NB4 (cell line): ENCODE data around the gene SLC2A4RG.

ENCODE experiments used
- DNase-seq: peaks from one replicate; pipeline ENCODE4 v3.0.0; 2010; ENCODE audit warnings: low read depth
- H3K4me3 ChIP-seq: one replicate; pipeline ENCODE4 v1.5.1; 2011; ENCODE audit warnings: mild to moderate bottlenecking, low read depth, low read length, moderate library complexity
- MYC ChIP-seq: IDR thresholded peaks from 2 replicates; pipeline ENCODE4 v1.6.1; 2011; ENCODE audit warnings: low read depth, low read length
- POLR2A ChIP-seq: IDR thresholded peaks from 2 replicates; pipeline ENCODE4 v1.6.1; 2011; ENCODE audit warnings: mild to moderate bottlenecking; ENCODE audit not compliant: insufficient read length; ENCODE audit errors: extremely low read depth
- TF ChIP-seq, protein P1 (sequence below): IDR thresholded peaks from one replicate; pipeline ENCODE4 v1.5.1; 2012; ENCODE audit warnings: low read depth, low read length
- TF ChIP-seq, protein P2 (sequence below): IDR thresholded peaks from 2 replicates; pipeline ENCODE4 v1.6.1; 2011; ENCODE audit warnings: low read depth, low read length

Gene SLC2A4RG

DNA sequence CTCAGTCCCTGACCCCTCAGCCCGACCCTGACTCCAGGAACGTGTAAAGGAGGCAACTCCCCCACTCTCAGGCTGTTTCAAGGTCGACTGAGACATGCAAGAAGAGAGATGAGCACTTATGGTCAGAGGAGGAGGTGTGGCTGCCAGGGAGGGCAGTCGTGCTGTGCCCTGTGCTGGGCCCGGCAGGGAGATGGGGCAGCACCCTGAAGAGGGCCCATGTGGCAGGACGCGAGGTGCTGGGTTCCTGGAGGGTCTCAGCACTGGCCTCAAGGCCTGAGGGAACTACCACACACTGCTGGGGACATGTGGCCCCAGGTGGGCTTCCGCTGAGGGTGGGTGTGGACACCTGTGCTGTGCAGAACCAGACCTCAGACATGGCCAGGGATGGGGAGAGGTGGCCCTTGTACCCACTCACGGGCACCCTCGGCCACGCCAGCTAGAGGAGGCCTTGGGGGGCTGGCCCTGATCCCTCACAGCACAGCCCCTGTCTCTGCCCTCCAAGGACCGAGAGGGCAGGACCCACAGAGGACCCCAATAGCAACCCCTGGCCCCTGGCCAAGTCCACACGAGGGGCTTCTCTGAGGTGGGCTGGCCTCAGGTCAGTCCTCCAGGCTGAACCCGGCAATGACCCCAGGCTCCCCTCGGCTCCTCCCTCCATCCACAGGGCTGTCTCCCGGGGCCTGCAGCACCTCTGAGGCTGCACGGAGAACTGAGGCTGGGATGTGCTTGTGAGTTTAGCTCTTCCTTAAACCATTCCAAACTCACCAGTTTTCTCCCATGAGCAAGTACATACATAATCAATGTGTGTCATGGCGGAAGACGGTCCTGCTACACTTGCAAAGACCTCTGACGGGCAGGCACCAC lies 8.7 kb downstream of the SLC2A4RG start:
- TF ChIP-seq MYC (no peak), POLR2A (no peak)
- TF ChIP-seq, protein P1, sequence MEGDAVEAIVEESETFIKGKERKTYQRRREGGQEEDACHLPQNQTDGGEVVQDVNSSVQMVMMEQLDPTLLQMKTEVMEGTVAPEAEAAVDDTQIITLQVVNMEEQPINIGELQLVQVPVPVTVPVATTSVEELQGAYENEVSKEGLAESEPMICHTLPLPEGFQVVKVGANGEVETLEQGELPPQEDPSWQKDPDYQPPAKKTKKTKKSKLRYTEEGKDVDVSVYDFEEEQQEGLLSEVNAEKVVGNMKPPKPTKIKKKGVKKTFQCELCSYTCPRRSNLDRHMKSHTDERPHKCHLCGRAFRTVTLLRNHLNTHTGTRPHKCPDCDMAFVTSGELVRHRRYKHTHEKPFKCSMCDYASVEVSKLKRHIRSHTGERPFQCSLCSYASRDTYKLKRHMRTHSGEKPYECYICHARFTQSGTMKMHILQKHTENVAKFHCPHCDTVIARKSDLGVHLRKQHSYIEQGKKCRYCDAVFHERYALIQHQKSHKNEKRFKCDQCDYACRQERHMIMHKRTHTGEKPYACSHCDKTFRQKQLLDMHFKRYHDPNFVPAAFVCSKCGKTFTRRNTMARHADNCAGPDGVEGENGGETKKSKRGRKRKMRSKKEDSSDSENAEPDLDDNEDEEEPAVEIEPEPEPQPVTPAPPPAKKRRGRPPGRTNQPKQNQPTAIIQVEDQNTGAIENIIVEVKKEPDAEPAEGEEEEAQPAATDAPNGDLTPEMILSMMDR, result no peak
- TF ChIP-seq, protein P2, sequence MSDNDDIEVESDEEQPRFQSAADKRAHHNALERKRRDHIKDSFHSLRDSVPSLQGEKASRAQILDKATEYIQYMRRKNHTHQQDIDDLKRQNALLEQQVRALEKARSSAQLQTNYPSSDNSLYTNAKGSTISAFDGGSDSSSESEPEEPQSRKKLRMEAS, result no peak
- DNase-seq, result peak; percentile 2
- H3K4me3 ChIP-seq, result no peak overlapping the region

DNA sequence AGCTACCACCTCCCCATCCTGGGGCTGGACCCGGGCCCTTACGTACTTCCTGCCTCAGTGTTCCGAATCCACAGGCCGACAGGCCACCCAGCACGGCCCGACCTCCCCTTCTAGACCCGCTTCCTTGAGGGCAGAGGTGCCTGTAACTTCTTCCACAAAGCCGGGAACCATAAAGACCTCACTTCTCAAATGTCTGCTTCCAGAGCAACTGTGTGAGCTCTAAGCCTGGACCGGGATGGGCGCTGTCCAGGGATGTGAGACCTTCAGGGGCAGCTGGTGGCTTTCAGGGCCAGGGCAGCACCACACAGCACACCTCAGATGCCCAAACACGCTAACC lies 9.3 kb downstream of the SLC2A4RG start:
- TF ChIP-seq MYC (no peak), POLR2A (no peak)
- TF ChIP-seq, protein P1, result no peak
- TF ChIP-seq, protein P2, result no peak
- no peak overlapping the region for H3K4me3 ChIP-seq
- DNase-seq, result no peak

DNA sequence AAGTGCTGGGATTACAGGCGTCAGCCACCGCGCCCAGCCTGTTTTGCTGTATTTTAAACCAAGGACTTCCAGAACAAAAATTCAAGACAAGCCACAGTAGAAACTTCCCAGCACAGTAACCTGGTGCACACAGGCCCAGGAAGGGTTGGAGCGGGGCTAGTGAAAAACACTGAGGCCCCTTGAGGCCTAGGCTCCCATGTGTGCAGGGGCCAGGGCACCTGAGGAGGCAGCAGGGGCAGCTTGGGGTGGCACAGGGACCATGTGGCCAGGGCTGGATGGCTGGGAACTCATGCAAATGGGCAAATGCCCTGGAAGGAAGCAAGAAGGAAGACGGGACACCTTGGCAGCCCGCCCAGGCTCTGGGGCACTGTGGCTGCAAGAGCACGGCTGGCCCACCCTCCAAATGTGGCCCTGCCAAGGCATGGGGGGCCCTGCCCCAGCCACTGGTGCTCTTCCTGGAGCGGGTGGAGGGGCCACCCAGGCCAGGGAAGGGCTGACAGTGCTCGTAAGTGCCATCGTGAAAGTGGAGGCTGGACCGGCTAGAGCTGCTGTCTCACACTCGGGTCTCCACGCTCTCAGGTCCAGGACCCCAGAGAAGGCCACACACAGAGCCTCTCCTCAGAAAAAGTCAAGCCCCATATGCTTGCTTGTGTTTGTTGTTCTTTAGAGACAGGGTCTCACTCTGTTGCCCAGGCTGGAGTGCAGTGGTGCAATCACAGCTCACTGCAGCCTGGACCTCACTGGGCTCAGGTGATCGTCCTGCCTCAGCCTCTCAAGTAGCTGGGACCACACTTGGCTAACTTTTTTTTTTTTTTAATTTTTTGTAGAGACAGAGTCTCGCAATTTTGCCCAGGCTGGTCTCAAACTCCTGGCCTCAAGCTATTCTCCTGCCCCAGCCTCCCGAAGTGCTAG lies 10.3 kb downstream of the SLC2A4RG start:
- no peak for DNase-seq
- TF ChIP-seq MYC, result no peak
- TF ChIP-seq, protein P2, result no peak
- TF ChIP-seq POLR2A, result no peak
- TF ChIP-seq, protein P1, result no peak
- no peak overlapping the region for H3K4me3 ChIP-seq

DNA sequence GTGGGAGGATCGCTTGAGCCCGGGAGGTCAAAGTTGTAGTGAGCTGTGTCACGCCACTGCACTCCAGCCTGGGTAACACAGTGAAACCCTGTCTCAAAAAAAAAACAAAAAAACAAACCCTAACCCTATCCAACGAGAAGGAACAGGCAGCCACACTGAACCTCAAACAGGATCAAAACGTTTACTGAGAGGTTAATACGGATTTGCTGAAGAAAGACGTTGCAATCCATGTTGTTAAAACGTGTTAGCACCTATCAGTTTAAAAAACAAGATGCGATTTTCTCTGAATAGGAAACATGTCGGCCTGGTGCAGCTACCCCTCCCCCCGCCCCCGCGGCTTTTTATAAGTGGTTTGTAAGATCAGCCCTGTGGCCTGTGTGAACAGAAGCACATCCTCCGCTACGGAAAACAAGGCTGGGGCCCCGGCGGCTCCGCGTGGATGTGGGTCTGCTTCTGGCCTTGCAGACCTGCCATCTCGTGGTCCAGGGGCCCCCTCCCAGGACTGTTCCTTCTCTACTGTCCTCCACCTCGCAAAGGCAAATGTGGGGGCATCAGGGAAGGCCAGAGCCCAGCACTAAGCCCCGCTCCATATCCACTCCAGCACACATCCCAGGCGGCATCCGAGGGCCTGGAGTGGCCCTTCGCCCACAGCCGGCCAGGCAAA lies 11.4 kb downstream of the SLC2A4RG start:
- DNase-seq, result peak; percentile 47
- H3K4me3 ChIP-seq, result no peak overlapping the region
- TF ChIP-seq, protein P1, result no peak

DNA sequence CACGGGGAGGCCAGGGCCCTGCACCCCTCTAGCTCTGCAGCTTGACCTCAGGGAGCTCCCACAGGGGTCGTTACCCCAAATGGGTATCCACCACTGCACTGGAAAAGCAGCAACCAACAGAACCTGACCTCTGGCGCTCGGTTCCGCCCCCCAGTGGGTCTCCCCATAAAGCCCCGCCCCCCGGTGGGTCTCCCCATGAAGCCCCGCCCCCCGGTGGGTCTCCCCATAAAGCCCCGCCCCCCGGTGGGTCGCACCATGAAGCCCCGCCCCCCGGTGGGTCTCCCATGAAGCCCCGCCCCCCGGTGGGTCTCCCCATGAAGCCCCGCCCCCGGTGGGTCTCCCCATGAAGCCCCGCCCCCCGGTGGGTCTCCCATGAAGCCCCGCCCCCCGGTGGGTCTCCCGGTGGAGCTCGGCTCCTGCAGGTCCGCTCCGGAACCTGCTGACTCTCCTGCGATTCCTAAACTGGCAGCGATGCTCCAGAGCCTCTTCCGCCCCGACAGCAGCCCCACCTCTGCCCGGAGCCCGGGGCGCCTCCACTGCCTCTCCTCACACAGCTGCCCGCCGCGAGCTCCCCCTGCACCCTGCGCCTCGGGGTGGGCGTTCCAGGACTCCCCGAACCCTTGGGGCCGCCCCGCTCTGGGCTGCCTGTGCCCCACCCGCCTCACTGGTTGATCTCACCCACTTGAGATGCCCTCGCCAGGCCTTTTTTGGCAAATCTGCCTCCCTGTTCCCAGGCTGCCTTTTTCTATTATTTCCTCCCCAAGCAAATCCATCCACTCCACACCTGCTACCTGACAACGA lies 12.1 kb downstream of the SLC2A4RG start:
- TF ChIP-seq POLR2A, result no peak
- TF ChIP-seq MYC, result no peak
- TF ChIP-seq, protein P2, result no peak
- TF ChIP-seq, protein P1, result no peak
- H3K4me3 ChIP-seq, result no peak overlapping the region
- DNase-seq, result no peak
